Measurements from ENCODE around the gene ASXL2.
A peak's percentile ranks its signal among the peaks of the same experiment; 100 is the strongest.
"Not testable (repeated sequence)": the region's sequence is repeated elsewhere in the genome, so short reads cannot be mapped to it uniquely, and the experiment has no call there.

The ASXL2 gene

DNA sequence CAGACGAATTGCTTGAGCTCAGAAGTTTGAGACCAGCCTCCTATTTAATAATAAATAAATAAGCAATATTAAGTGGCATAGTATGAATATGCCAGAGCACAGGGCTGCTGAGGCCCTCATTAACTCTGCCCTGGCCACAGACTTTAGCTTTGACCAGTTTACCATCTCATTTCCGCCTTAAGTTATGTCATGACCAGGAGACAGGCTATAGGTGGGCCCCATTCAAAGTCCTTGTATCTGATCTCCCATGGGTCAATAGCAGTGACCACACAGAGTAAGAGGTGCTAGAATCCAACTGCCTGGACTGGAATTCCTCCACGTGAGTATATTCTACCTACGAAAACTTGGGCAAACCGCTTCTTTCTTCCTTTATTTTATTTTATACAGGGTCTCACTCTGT is 13.4 kb upstream of the ASXL2 start:
- no peak for DNase-seq (ENCODE audit: low read depth)

DNA sequence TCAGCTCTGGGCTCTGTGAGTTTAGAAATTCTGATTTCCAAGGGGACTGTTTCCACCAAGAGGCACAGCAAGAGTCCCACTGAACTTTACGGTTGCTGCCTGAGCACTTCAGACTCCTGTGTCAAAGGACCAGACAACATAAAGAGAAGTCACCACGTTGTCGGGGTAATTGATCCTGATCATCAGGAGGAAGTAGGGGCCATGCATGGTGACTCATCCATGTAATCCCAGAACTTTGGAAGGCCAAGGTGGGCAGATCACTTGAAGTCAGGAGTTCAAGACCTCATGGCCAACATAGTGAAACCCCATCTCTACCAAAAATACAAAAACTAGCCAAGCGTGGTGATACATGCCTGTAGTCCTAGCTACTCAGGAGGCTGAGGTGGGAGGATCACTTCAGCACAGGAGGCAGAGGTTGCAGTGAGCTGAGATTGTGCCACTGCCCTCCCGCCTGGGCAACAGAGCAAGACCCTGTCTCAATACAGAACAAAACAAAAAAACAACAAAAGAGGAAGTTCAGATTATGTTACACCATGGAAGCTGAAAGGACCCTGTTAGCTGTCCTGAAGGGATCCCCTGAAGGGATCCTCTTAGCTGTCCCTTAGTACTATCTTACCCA is 9.4 kb upstream of the ASXL2 start:
- no peak for DNase-seq (ENCODE audit: low read depth)

DNA sequence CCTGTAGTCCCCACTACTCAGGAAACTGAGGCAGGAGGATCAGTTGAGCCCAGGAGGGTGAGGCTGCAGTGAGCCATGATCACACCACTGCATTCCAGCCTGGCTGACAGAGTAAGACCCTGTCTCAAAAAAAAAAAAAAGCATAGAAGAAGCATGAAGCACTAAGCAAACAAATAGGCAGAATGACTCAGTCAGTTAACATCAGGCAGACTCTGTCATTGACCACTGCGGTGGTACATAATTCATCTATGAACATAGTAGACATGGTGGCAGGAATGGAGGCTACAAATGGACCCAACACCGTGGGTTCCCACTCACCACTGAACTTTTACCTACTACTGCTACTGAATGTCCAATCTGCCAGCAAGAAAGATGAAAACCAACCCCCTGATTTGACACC is 7.6 kb upstream of the ASXL2 start:
- DNase-seq (ENCODE audit: low read depth) = peak; percentile 88

DNA sequence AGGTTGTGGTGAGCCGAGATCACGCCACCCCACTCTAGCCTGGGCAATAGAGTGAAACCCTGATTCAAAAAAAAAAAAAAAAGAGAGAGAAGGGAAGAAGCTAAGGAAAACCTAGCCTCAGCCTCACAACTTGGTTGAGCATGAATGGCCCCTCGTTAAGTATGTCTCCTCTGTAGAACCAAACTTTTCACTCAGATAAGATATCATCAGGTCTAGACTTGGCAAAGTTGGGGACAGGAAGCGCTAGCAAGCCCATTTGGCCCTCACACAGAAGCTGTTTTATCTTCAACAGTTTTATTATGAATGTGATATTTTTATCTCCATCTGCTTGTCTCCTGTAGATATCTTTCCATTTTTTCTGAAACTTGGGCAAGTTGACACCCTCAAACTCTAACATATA is 3.5 kb upstream of the ASXL2 start:
- DNase-seq (ENCODE audit: low read depth) = no peak

DNA sequence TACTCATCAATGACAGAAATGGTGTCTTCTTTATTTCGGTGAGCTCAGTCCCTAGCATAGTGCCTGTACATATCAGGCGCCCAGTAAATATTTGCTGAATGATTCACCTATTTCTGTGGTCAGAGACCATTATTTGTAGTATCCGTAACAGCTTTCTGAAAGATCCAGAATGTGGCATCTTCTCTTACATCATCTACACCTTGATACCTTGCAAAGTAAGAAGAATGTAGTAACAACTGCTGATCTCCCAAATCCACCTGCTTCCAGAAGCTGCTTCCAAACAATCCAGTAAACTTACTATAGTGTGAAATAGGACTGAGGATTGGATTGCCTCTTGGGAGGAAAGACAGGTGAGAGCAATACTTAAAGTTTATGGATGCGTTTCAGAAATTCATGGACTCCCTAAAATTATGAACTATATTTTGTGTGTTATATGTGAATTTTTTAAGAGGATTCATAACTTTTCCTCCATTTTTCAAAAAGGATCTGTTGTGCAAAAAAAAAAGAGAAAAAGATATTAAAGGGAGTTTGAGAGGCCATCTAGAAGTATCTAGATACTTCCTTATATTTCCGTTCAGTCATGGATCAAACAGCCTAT is 945 bp upstream of the ASXL2 start:
- peak; percentile 78 for DNase-seq (ENCODE audit: low read depth)

DNA sequence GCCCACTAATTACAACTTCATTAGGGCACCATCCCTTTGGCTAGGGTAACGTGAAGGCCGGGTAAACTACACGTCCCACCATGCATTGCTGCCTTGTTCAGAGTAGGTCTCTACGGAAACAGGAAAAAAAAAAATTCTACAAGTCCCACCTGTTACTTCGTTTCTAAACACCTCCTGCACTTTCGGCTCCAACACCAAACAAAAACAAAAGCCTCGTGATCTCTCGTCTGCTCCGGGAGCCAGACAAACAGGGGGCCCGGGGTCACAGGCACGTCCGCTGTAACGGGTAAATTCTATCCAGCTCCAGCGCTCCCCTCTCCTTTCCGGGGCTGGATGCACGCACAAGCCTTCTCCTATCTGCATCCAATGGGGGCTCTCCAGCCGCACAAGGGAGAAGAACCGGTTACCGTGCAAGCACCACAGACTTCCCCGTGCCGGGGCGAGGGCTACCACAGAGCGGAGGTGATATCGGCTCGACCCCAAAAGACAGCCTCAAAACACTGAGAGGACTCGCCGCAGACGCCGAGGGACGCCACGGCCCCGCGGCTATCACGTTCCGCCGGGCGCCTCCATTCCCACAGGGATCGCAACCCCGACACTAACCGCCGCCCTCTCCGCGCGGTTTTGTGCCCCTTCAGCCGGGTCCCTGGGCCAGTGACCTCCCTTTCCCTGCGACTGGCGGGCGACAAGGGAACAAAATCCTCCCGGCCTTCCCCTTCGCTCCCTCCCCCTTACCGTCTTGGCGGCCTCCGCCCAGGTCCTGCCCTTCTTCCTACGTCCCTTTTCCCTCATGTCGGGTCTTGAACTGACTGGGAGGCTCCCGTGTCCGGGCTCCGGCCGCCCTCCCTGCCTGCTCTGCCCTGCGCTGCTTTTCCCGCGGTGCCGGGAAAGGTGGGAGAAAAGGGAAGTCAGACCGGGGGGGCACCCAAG is 591 bp downstream of the ASXL2 start:
- DNase-seq (ENCODE audit: low read depth) = peak; percentile 69

DNA sequence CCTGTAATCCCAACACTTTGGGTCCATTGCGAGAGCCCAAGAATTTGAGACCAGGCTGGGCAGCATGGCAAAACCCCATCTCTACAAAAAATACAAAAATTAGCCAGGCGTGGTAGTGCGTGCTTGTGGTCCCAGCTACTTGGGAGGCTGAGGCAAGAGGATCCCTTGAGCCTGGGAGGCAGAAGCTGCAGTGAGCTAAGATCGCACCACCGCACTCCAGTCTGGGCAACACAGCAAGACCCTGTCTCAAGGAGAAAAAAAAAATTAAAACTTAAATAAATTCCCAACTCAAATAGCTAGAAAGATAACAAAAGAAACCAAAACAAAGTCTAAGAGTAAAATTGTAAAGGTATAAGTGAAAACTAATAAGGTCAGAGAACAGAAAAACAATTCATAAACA is 6.2 kb downstream of the ASXL2 start:
- DNase-seq (ENCODE audit: low read depth) = no peak

DNA sequence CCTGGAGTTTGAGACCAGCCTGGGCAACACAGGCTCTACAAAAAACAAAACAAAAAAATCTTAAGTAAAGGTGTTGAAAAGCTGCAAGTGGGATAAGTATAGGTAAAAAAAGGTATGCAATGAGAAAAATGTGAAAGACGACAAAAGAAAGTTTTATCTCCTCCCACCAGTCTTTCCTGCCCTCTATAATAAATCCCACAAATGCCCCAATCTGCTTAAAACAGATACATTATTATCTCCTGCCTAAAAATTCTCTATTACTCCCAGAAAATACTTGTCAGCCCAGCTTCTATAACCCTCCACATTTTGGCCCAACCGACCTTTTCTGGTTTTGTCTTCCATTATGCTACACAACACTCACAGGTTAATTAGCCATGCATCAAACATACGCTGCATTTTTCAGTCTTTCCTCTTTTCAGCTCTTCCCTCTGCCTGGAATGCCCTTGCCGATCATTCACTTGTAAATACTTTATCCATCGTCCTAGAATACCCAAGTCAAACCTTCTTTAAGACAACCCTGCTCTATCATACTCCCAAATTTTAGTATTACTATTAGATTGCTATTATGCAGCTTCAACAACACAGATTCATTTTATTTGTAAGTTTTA is 10.8 kb downstream of the ASXL2 start:
- no peak for DNase-seq (ENCODE audit: low read depth)

DNA sequence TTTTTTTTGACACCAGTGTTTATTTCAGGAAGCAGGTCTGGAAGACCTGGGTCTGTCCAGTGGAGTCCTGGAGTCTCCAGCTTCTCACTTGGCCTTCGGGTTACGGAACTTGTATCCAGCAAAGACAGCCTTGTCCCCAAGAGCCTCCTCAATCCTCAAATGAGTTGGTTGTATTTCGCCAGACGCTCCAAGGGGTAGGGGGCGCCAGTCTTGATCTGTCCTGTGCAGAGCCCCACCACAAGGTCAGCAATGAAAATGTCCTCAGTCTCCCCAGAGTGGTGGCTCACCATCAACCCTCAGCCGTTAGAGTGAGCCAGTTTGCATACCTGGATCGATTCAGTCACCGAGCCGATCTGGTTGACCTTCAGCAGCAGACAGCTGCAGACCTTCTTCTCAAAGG is 21.9 kb downstream of the ASXL2 start:
- DNase-seq (ENCODE audit: low read depth) = no peak

DNA sequence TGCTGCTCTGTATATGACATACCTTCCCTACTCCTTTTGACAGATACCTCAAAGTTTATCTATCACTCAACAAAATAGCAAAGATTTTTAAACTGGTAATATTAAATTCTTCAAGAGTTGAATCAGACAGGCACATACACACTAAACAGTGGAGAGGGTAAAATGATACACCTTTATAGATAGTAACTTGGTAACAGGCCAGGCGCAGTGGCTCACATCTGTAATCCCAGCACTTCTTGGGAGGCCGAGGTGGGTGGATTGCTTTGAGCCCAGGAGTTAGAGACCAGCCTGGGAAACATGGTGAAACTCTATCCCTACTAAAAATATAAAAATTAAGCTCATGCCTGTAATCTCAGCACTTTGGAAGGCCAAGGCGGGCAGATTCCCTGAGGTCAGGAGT is 23.2 kb downstream of the ASXL2 start:
- DNase-seq (ENCODE audit: low read depth) = no peak

DNA sequence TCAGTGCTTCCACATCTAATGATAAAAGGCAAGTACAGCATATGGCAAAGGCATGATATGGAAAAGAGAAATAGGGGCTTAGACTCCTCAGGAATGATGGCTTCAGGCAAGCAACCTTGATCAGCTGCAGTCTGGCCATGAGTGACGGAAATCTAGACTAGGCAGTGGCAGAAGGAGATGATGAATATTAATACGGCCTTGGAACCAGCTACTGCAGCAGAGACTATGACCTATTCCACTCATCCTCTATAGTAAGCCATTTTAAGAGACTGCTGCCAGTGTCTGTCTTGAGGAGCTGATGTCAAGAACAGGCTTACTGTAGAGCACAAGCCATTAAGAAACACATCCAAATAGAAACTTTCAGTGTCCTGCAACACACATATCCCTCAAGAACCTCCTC is 23.7 kb downstream of the ASXL2 start:
- no peak for DNase-seq (ENCODE audit: low read depth)

DNA sequence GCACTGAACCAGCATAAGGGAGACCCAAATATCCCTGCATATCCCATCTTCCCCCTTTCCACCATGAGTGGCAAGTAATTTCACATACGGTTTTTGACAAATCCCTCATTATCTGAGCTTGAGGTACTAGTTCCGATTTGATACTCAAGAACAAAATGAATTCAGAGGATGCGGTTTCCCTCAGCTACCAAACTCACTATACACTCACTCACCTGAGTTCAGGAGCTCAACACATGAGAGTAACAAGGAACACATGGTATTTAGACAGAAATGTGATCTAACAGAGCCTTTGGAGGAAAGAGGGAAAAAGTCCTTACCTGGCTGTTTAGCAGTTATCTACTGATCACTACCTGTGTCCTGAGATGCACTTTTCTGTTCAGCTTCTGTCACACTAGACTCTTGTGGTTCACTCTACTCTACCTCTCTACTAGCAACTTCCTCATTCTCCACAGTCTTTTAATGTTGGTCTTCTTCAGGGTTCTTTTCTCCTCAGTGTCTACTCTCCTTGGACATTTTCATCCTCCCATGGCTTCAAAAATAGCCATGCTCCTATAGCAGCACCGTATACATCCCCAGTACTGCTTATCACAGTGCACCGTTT is 25.1 kb downstream of the ASXL2 start:
- DNase-seq (ENCODE audit: low read depth) = no peak

DNA sequence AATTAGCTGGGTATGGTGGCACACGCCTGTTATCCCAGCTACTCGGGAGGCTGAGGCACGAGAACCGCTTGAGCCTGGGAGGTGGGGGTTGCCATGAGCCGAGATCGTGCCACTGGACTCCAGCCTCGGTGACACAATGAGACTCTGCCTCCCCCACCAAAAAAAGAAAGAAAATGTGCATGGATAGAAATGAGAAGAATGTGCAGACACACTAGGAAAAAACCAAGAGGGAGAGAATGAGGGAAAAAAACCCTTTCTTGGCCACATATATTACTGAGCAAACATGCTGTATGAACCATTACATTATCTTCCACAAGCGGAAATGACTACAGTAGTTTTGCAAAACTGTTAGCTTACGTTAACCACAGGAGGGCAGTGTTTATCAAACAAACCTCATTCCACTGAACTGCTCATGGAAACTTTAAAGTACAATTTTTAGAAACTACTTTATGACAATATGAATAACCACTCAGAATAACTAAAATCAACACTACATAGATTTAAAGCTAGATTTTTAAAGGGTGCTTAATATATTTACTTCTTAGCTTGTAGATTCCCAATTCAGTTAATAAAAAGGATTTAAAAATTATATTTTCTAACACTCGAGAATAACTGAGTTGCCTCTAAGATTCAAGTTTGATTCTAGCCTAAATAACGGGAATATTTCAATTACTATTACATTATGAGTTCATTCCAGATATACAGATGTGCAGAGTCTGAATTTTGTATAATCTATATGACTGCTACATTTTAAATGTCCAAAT is 26.4 kb downstream of the ASXL2 start:
- DNase-seq (ENCODE audit: low read depth) = peak; percentile 92

DNA sequence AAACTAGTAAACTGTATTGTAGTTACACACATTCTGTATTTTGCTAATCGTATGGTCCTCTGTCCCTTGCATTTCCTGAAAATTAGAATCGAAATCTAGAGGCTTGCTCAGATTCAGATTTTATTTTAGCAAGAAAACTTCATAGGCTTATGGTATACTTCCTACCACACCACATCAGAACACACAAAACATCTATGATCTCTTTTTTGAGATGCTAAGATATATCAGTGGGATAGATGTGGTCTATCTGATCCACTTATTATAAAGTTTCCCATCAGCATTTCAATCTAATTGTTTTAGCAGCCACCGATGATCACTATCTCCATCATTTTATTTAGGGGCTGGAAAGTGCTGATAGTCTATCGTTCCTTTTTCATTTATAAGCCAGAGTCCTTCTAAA is 27.9 kb downstream of the ASXL2 start:
- DNase-seq (ENCODE audit: low read depth) = not testable (repeated sequence)

DNA sequence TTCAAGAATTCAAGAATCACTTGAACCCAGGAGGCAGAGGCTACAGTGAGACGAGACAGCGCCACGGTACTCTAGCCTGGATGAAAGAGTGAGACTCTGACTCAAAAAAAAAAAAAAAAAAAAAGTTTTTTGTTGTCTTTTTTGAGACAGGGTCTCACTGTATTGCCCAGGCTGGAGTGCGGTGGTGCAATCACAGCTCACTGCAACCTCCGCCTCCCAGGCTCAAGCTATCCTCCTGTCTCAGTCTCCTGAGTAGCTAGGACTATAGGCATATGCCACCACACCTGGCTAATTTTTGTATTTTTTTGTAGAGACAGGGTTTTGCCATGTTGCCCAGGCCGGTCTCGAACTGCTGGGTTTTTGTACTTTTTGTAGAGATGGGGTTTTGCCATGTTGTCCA is 28.9 kb downstream of the ASXL2 start:
- not testable (repeated sequence) for DNase-seq (ENCODE audit: low read depth)

DNA sequence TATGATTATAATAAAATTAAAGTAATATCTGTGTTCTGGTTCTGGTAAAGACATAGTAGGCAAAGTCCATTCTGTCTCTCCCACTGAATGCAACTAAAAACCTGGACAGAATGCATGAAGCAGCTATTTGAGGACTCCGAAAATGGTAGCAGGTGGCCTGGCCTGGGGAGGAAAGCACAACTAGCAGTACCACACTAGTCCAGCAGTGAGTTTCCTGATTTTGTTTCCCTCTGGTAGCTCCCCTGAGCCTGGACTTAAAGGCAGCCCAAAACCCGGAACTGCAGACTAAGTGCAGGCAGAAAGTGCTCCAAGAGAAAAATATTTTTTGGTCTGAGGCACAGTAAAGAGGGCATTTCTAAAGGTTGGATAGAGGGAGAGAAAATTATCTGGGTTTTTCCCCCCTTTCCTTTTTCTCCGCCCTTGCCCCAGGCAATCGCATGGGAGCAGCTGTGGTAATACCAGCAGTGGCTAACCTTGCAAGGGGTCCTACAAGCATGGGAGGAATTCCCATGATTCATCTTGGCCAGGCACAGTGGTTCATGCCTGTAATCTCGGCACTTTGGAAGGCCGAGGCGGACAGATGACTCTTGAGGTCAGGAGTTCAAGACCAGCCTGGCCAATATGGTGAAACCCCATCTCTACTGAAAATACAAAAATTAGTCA is 32.3 kb downstream of the ASXL2 start:
- DNase-seq (ENCODE audit: low read depth) = peak; percentile 84

DNA sequence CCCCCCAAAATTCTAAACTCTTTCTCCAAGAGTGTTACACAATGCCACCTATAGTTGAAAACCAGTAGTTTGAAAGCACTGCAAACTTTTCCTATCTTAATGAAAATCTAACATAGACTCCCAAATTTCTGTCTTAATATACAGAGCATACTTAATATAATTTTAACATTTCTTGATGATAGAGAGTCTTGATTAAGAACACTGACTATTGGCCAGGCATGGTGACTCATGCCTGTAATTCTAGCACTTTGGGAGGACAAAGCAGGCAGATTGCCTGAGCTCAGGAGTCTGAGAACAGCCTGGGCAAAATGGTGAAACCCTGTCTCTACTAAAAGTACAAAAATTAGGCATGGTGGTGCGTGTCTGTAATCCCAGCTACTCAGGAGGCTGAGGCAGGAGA is 34.2 kb downstream of the ASXL2 start:
- DNase-seq (ENCODE audit: low read depth) = peak; percentile 76

DNA sequence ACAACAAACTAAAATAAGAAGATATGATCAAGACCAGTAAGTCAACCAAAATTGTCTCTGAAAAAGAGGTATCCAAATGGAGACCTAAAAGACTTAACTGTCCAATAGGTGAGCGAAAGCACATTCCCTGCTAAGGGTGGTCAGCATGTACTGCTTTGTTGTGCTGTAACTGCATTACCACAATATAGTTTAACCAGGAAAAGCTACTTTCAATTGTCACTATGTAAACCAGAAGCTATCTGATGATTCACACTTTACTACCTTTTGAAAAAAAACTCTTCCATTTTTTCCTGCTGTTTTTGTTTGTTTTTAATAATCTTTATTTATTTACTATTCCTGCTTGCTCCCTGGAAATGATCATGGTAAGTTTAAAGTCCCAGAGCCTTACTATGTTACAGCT is 36.1 kb downstream of the ASXL2 start:
- DNase-seq (ENCODE audit: low read depth) = no peak

DNA sequence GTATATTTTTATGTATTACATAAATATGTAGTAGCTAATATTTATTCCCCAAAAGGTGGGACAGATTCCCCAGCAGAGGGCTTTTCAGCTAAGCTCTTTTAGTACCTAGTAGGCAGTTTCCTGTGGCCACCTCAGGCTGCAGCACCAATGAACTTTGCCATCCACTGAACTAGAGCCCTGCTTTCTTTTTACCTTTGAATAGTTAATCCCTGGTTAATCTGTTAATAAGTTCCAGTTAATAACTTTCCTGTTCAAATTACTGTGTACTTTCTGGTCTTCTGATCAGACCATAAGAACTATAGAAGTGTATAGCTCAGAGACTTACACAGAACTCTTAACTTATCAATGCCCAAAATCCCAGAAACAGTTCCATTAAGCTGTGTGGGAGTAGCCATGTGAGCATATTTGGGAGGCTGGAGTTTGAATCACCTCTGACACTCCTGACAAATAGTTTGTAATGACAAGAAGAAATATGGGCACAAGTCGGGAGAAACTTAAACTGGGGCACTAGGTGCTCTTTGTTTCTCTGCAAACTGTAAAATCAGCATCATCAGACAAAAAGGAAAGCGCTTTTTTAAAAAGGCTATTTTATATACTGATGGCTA is 40.0 kb downstream of the ASXL2 start:
- DNase-seq (ENCODE audit: low read depth) = no peak

DNA sequence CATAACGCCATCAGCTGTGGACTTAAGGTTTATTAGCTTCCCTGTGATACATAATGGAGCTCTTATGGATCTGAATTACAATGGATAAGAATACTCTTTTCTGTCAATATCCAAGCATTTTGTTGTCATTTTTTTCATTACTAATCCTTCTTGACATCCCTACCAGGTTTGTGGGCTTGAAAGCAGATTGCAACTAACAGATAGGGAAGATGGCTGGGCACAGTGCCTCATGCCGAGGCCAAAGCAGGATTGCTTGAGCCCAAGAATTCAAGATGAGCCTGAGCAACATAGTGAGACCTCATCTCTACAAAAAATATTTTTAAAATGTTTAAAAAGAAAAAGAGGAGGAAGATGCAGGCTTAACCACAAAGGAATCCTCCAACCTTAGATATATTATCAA is 42.4 kb downstream of the ASXL2 start:
- no peak for DNase-seq (ENCODE audit: low read depth)

DNA sequence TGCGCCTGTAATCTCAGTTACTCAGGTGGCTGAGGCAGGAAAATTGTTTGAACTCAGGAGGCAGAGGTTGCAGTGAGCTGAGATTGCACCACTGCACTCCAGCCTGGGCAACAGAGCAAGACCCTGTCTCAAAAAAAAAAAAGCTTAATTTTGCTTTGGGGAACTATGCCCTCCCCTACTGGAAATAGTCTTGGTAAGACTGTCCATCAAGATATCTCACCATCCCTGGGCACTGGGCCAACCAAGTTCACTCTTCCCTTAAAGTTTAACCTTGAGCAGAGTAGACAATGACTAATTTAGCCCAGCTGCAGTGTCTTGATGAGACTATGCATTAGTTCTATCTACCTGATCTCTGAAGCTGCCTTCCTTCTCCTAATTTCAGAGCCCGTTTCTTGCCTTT is 44.7 kb downstream of the ASXL2 start:
- peak; percentile 74 for DNase-seq (ENCODE audit: low read depth)

Data from iris pigment epithelial cell (primary cell).